ENCODE results near the gene HPCAL1.

GRCh38 chr2:10439971-10440370, 137.3 kb downstream of the HPCAL1 start:
- TF ChIP-seq CTCF (IDR thresholded peaks at IDR 0.05) = no peak
- no peak for TF ChIP-seq POLR2AphosphoS5 (IDR thresholded peaks at IDR 0.05)
- TF ChIP-seq POLR2A (IDR thresholded peaks at IDR 0.05) = no peak

All from prostate gland (tissue), 2 donors.